HG02870 (cell line): ENCODE data around the gene KRTAP29-1.

Source experiments
- ATAC-seq: cut with Tn5 transposase; IDR thresholded peaks from one replicate; pipeline ENCODE4 v1.9.1; 2021; ENCODE audit warnings: mild to moderate bottlenecking, moderate library complexity; ENCODE audit not compliant: unreplicated experiment

KRTAP29-1 gene

DNA sequence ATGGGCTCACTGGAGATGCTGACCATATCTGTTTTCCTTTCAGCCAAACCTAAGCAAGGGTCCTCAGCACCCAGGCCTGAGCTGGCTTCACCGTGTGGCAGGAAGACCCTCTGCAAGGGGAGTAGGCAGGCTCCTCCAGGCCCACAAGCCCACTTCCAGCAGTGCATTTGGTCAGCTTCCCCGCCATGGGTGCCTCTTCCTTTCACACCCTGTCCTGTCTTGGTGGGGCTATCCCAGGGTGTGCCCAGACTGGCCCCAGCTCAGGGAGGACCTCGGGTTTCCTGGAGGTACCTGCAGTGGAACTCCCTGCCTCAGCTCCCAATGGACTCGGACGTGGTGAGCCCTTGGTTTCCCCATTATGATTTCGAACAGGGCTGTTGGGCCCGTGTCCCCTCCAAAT, 25.6 kb upstream of the KRTAP29-1 start:
- no peak for ATAC-seq

GRCh38 chr17:41327411-41328120, 24.9 kb upstream of the KRTAP29-1 start:
- ATAC-seq, result no peak

DNA sequence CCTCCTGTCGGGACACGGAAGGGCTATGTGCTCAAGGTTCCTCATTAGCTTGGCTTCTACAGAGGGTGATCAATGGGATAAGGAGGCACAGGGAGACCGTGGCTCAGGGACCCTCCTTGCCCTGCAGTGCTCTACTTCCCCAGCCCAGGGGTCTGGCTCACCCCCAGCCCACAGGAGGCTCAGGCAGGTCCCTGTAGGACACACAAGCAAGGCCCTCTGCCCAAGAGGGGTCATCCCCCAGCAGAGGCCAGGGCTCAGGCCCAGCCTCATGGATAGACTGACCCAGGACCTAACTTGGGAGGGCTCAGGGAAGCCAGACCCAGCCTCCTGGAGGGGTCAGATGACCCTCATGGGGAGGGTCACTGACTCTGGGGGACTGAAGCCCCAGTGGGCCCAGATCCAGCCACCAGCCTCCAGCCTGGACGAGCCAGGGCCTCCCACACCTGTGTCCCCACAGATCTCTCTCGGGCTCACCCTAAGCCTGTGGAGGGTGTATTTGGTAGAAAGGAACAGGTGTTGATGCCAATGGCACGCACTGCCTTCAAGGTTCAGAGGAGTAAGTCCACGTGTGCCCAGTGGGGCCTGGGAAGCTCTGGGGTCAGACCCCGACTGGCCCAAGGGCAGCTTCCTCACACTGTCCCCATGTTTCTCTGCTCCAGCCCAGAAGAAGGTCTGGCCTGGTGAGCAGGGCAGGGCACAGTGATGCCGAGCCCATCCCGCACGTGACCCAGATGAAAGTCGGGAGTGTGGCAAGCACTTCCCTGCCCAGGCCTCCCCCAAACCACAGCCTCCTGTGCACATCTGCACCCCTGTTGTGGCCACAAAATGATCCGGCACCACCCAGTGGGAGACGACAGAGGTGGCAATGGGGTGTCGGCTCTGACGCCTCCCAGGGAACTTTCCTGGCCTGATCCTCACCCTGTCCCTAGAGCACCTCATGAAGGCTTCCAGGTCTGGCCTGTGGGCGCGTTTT, 23.8 kb upstream of the KRTAP29-1 start:
- no peak for ATAC-seq

GRCh38 chr17:41325611-41326010, 23.0 kb upstream of the KRTAP29-1 start:
- no peak for ATAC-seq

GRCh38 chr17:41325126-41325525, 22.5 kb upstream of the KRTAP29-1 start:
- no peak for ATAC-seq

DNA sequence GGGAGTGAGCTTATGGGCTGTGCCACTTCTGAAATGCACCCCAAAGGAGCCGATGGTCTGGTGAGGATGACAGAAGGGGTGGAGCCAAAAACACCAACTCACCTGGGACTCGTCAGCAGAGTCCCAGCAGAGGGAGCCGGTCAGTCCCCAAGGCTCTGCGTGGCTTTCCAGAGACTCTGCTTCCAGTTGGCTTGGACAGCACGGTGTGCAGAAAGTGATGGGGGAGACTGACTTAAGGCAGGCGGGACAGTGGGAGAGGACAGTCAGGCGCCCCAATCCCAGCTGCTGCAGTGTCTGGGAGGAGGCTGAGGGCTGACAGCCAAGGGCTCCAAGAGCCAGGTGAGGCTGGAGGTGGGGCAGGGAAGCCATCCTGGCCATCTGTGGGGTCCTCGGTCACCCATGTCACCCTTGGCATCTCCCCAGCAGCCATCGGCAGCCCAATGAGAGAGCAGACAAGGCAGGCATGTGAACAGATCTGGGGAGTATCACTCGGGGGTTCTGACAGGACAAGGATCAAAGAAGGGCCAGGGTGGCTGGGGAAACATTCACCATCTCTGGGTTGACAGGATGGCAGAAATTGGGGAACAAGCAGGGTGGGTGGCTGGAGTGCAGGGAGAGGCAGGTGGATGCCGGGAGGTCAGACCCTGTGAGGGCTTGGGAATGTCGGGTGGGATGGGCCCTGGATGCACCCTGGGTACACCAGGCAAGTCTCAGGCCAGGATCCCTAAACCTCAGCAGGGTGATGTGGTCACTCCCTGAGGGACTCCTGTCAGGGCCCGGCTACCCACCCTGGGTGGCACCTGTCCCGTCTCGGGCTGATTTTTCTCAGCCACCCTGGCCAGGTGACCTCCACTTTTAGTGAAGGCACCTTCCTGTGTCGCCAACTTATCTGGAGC, 21.8 kb upstream of the KRTAP29-1 start:
- no peak for ATAC-seq

DNA sequence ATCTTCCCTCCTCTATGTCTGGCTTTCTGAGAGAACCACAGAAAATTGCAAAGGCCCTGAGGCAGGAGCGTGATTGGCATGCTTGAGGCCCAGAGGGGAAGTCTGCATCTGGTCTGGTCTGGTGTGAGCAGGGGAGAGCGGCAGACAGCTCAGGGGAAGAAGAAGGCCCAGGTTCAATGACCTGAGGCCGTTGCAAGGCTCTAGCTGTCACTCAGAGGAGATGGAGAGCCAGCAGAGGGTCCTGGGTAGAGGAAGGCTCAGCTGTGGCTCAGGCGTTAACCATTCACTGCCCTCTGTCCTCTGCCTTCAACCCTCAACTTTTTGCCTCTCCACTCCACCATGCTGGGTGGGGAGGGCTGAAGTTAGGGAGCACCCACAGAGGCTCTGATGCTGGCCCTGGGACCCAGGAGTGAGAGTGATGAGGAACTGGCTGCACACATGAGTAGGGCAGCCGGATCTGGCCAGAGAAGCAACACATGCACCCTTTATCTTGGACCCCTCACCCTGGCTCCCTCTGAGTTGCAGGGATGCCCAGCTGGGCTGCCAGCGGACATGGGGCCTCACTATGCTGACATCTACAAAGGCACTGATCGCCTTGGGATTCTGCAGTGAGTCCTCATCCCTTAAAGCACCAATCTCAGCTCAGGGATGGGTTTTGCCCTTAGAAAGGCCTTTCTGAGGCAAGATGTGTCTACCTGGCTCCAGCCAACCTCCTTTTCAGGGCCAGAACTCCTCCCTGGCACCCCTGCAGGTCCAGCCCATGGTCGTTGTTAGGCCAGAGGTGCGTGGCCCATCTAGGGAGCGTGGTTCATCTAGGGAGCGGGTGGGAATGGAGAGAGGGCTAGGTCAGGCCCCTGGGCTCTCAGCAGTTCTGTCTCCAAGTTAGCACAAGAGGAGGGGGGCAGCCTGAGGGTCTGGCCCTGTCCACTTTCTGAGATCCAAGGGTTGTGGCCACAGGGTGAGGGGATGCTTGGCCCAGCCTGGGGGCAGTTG, 20.5 kb upstream of the KRTAP29-1 start:
- ATAC-seq, result no peak

GRCh38 chr17:41322094-41322902, 19.6 kb upstream of the KRTAP29-1 start:
- no peak for ATAC-seq

DNA sequence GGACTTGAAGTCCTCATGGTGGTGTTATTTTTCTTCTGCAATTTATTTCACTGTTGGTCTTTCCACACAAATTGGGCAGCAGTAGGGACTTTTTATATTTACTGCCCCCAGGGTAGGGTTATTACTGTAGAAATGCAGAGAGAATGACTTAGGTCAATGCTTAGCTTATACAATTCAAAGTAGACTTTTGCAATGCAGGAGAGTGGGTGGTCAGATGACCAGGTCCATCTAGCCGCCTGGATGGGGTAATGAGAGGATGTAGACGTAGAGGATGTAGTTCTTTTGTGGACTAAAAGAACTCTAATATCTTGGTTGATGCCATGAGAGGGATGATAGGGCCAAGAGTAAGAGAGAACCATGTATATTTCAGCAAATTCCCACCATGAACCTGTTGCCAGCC, 15.6 kb upstream of the KRTAP29-1 start:
- ATAC-seq, result no peak

- ATAC-seq, result no peak
Measured at GRCh38 chr17:41315814-41316445, 13.3 kb upstream of the KRTAP29-1 start.

DNA sequence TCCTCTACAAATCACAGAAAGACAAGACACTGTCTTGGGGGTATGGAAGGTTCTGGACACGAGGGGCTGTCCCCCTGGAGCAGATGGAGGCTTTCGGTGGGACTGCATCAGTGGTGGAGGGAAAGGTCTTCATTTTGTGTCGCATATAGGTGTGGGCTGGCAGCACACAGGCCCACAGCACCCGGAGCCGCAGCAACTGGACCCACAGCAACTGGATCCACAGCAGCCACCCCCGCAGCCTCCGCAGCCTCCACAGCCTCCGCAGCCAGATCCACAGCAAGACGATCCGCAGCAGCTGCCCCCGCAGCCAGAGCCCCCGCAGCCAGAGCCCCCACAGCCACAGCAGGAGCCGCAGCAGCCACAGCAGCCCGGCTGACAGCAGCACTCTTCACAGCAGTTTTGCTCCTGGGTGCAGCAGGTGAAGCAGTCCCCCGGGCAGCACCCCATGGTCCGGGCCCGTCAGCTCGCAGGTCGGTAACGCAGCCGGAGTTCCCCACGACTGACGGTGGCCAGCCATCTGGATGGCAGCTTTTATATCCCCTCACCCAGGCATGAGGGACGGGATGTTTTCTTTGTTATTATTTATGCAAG, 12.6 kb upstream of the KRTAP29-1 start, which contains the start of gene KRTAP17-1:
Gene KRTAP17-1, minus strand, starts transcription at position 507 of the 591 bp plus-strand sequence. Its CDS starts 60 bp downstream, at position 447.
- ATAC-seq, result no peak

- no peak for ATAC-seq
Measured at GRCh38 chr17:41311111-41311510, 8.5 kb upstream of the KRTAP29-1 start.

DNA sequence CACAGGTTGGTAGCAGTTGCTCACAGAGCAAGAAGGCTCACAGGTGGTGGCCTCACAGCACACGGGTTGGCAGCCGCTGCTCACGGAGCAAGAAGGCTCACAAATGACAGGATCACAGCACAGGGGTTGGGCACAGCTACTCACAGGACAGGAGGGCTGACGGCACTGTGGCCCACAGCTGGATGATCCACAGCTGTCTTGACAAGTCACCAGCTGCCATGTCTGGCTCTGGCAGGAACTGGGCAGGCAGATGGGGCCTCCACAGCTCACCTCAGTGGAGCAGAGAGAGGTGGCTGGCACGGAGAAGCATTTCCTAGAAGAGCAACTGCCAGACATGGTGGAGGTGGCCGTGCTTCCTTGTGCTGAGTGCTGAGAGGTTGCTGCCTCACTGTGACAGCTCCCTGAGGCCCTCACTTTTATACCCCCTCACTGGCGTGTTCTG, 6.3 kb upstream of the KRTAP29-1 start, which contains the start of gene KRTAP16-1:
Gene KRTAP16-1, minus strand, starts transcription at position 392 of the 442 bp plus-strand sequence. Its CDS starts 56 bp downstream, at position 336.
- no peak for ATAC-seq

DNA sequence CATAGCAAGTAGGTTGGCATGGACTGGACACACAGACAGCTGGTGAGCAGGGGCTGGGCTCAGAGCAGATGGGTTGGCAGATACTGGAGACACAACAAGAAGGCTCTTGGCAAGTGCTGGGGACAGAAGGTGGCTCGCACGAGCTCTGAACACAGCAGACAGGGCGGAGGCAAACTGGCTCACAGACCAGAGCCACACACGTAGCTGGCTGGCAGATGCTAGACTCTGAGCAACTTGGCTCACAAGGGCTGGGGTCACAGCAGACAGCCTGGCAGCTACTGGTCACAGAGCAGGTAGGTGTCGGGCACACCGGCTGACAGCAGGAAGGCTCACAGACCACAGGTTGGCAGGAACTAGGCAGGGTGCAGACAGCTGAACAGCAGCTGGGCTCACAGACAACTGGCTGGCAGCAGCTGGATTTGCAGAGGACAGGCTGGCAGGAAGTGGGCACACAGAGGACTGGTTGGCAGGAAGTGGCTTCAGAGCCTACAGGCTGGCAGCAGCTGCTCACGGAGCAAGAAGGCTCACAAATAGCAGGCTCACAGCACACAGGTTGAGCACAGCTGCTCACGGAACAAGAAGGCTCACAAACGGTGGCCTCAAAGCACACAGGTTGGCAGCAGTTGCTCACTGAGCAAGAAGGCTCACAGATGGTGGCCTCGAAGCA, 5.7 kb upstream of the KRTAP29-1 start:
- ATAC-seq, result no peak

DNA sequence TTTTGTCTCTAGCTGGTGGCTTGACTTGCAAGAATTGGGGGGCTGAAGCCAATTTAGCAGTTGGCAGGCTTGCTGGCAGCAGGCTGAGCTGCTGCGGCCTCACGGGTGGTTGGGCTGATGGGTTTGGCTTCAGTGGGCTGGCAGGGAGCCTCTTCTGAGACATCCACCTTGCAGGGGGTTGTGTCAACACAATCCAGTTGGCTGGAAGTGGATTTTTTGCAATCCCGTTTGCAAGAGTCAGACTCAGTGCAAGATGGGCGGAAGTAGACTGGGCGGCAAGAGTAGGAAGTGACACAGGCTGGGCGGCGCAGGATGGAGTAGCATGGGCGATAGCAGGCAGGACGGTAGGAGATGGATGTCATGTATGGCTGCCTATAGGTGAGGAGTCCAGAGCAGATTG, 5.0 kb upstream of the KRTAP29-1 start:
- no peak for ATAC-seq

- ATAC-seq, result no peak
Measured at GRCh38 chr17:41304091-41304490, 1.4 kb upstream of the KRTAP29-1 start.

GRCh38 chr17:41302981-41303380, 330 bp upstream of the KRTAP29-1 start:
- ATAC-seq, result no peak
